NB4 (cell line): ENCODE results near the gene LIN7A.

Source experiments
- DNase-seq: peaks from one replicate; pipeline ENCODE4 v3.0.0; 2010; ENCODE audit warnings: low read depth
- H3K4me3 ChIP-seq: one replicate; pipeline ENCODE4 v1.5.1; 2011; ENCODE audit warnings: mild to moderate bottlenecking, low read depth, low read length, moderate library complexity
- CTCF ChIP-seq: IDR thresholded peaks from one replicate; pipeline ENCODE4 v1.5.1; 2012; ENCODE audit warnings: low read depth, low read length
- MYC ChIP-seq: IDR thresholded peaks from 2 replicates; pipeline ENCODE4 v1.6.1; 2011; ENCODE audit warnings: low read depth, low read length
- POLR2A ChIP-seq: IDR thresholded peaks from 2 replicates; pipeline ENCODE4 v1.6.1; 2011; ENCODE audit warnings: mild to moderate bottlenecking; ENCODE audit not compliant: insufficient read length; ENCODE audit errors: extremely low read depth
- TF ChIP-seq, protein P1 (sequence below): IDR thresholded peaks from 2 replicates; pipeline ENCODE4 v1.6.1; 2011; ENCODE audit warnings: low read depth, low read length

Gene LIN7A

GRCh38 chr12:80857311-80857710 is 80.4 kb downstream of the LIN7A start:
- H3K4me3 ChIP-seq, result no peak overlapping the region
- TF ChIP-seq MYC, result no peak
- TF ChIP-seq, protein P1, sequence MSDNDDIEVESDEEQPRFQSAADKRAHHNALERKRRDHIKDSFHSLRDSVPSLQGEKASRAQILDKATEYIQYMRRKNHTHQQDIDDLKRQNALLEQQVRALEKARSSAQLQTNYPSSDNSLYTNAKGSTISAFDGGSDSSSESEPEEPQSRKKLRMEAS, result no peak
- TF ChIP-seq CTCF, result no peak
- no peak for TF ChIP-seq POLR2A
- DNase-seq, result no peak

GRCh38 chr12:80849337-80849736 is 88.4 kb downstream of the LIN7A start:
- DNase-seq, result no peak
- TF ChIP-seq, protein P1, result no peak
- TF ChIP-seq MYC (no peak), CTCF (no peak), POLR2A (no peak)
- no peak overlapping the region for H3K4me3 ChIP-seq

DNA sequence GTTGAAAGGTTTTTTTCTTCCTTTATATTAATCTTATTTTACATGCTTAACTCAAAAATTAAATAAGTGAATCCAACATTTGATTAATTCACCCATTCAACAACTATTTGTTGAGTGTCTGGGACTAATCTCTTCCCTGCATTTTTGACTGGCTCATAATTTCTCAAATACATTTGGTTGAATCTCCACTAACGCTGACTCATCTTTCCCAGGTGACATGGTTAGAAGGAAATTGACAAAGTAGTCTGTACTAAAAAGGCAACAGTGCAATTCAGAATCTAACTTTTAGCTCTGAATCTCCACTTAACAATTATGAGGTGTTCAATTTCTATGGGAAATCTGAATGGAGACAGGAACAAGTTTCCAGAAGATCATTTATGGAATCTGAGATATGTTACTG is 88.9 kb downstream of the LIN7A start:
- no peak for DNase-seq
- no peak for TF ChIP-seq MYC
- TF ChIP-seq POLR2A, result no peak
- no peak for TF ChIP-seq CTCF
- TF ChIP-seq, protein P1, result no peak
- no peak overlapping the region for H3K4me3 ChIP-seq

GRCh38 chr12:80847575-80847974 is 90.2 kb downstream of the LIN7A start:
- DNase-seq, result no peak
- no peak overlapping the region for H3K4me3 ChIP-seq
- TF ChIP-seq CTCF (no peak), MYC (no peak), POLR2A (no peak)
- TF ChIP-seq, protein P1, result no peak

DNA sequence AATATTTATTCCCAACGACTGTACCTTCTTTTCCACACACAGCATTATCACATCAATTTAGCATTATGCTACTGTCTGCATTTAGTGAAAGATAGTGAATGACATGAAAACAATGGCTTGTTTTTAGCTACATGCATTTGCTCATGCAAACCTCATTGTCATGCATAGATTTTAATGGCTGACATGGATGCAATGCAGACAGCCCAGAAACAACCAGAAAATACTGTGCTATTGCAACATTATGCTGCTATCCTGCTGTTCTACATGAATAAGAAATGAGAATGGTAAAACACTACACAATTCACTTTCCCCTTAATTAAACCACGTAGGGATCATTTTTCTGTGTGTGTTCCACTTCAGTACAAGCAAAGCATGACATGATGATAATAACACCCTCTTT is 90.8 kb downstream of the LIN7A start:
- no peak overlapping the region for H3K4me3 ChIP-seq
- TF ChIP-seq POLR2A, result no peak
- TF ChIP-seq, protein P1, result no peak
- no peak for TF ChIP-seq MYC
- no peak for TF ChIP-seq CTCF
- DNase-seq, result no peak

DNA sequence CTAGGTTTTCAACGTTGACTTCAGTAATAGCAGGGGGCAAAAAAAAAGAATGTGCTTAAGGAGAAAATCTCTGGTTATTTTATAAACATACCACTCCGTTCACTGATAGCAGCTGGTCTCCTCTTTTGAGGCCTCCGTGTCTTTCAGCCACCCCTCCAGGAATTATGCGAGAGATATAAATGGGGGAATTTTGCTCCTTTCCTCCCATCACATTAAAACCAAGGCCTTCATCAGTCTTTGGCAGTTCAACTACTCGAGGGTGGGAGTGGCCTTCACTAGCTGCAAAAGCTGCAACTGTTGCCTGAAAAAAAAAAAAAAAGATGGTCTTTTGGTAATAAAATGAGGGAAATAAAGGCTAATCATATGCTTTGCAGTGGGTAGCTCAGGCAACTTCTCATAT is 92.1 kb downstream of the LIN7A start:
- H3K4me3 ChIP-seq, result no peak overlapping the region
- TF ChIP-seq MYC (no peak), POLR2A (no peak)
- TF ChIP-seq, protein P1, result no peak

More for the DNA sequence above, 92.1 kb downstream of the LIN7A start:
- DNase-seq, result no peak
